Epidermal melanocyte (primary cell): ENCODE results near the gene ACO2.
"Not testable (repeated sequence)": the region's sequence is repeated elsewhere in the genome, so short reads cannot be mapped to it uniquely, and the experiment has no call there.

ENCODE experiments used
- DNase-seq: peaks from one replicate; pipeline ENCODE4 v3.0.0; 2011; ENCODE audit warnings: low spot score; ENCODE audit not compliant: insufficient read length

Gene ACO2

DNA sequence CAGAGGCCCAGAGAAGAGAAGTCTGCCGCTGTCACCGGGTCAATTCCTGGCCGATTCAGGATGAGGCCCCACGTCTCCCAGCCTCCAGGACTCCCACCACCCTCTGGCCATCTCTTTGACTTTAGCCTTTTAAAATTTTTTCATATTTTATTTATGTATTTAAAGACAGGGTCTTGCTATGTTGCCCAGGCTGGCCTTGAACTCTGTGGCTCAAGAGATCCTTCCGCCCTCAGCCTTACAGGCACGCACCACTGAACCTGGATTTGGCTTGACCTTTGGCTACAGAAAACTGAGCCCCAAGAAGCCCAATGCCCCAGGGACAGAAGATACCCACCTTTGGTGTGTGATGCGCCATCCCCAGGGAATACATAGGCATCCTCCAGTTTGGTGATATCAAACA, 71.4 kb downstream of the ACO2 start:
- DNase-seq: no peak

DNA sequence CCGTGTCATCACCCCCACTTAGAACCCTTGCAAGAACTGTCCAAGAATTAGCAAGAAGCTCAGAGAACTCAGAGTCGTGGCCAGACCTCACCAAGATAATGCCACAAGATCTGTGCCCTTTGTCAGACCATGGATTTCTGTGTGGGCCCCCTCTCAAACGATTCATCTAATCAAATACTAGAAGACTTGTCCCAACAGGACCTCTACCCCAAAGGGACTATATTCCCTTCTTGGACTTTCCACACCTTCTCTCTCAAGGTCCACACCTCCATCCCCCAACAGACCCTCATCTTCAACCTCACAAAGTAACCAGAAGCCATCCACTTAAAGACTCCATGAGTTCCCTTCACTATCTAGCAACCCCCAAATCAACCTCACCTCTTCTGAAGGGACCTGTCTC, 72.6 kb downstream of the ACO2 start:
- DNase-seq: no peak

- no peak for DNase-seq
These were observed 73.3 kb downstream of the ACO2 start for GRCh38 chr22:41542224-41542623.

DNA sequence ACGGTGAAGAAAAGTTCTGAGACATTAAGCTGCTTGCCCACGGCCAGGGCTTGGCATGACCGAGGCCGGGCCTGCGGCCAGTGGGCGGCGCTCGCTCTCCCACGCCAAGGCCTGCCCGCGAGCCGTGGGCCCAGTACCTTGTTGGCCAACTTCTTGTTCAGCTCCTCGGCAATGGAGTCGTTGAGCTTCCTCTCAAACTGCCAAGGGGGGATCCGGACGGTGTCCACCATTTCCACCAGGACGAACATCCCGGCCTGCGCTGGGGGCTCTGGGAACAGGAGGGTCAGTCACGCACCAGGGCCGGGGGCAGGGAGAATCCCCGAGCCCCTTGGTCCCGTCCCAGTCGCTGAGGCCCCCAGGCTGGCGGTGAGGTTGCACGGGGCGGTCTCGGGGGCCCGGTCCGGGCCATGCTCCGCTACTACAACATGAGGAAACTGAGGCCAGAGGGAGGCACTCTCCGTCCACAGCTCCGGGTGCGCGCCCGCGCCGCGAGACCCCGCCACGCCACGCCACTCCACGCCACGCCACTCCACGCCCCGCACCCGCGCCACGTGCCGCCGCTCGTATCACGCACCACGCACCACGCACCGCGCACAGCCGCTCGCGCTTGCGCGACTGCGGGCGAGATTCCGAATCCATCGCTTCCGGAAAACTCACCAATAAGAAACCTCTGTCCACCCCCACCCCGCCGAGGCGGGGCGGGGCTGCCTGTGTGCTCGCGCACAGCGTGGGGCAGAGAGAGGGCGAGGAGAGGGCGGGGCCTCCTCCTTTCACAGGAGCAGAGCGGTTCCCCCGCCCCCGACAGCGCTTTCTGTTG, 75.1 kb downstream of the ACO2 start, which contains the start of gene POLR3H:
Gene POLR3H (minus strand): TSS at position 617 of the 817 bp plus-strand sequence. CDS start 369 bp downstream, at position 248.
- peak; percentile 97 for DNase-seq

GRCh38 chr22:41544671-41545476, 76.0 kb downstream of the ACO2 start:
- no peak for DNase-seq

GRCh38 chr22:41548830-41549211, 79.9 kb downstream of the ACO2 start:
- DNase-seq: no peak

- DNase-seq: no peak
These were observed 82.1 kb downstream of the ACO2 start for GRCh38 chr22:41550952-41551491.

- DNase-seq: no peak
These were observed 83.1 kb downstream of the ACO2 start for GRCh38 chr22:41551877-41552582.

GRCh38 chr22:41555325-41555982, 86.5 kb downstream of the ACO2 start:
- DNase-seq: no peak

GRCh38 chr22:41556561-41556960, 87.6 kb downstream of the ACO2 start:
- no peak for DNase-seq

DNA sequence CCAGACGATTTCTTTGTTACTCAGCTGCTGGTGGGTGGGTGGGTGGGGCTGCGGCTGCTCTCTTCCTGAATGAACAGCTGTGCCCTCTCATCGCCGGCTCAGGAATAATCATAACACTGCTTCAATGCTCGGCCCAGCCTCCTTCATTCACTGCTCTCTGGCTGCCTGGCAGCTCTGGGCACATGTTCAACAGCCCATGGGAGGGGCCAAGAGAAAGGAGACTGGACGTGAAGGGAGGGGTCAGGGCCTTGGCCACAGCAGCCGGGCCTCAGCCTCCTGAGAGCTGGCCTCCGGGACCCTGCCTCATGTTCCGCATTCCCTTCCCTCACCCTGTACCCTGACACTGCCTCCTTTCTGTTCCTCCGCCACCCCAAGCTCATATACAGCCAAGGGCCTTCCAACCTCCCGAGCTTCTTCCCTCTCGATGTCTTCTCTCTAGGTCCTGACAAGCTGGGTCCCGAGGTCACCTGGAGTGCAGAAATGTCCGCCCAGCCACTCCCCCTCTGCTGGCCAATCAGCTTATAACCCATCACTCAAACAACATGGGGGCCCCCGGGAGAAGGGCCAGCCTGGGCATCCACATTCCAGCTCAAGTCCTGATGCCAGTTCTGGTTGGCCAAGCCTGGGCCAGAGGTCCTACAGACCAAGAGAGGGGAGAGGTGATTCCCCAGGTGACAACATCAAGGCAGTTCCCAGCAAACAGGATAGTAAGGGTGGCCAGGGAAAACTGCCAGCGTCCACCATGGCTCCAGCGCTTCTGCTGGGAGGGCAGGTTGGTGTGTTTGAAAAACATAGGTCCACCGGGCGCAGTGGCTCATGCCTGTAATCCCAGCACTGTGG, 88.7 kb downstream of the ACO2 start:
- peak; percentile 79 for DNase-seq

- not testable (repeated sequence) for DNase-seq
These were observed 89.3 kb downstream of the ACO2 start for GRCh38 chr22:41558241-41558630.

- no peak for DNase-seq
These were observed 91.2 kb downstream of the ACO2 start for GRCh38 chr22:41560095-41560471.

DNA sequence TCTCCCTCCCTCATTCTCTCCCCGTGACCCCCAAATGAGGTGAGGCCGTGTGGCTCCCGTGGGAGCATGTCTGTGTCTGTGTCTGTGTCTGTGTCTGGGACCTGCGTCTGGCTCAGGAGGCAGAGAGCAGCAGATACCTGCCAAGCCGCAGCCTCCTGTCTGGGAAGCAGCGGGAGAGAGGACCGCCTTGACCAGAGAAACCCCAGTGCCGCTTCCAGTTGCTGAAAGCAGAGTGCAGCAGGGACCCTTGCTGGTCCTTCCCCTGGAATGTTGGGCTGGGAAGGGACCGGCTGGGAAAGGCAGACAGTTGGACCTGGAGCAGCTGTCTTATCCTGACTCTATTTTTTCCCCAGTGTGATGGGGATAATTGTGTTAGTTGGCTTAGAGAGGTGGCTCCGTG, 92.4 kb downstream of the ACO2 start:
- no peak for DNase-seq

GRCh38 chr22:41561788-41562187, 92.9 kb downstream of the ACO2 start:
- DNase-seq: no peak

- DNase-seq: no peak
These were observed 93.5 kb downstream of the ACO2 start for GRCh38 chr22:41562461-41562860.

GRCh38 chr22:41563051-41563711, 94.3 kb downstream of the ACO2 start:
- no peak for DNase-seq

GRCh38 chr22:41564563-41564962, 95.6 kb downstream of the ACO2 start:
- no peak for DNase-seq

DNA sequence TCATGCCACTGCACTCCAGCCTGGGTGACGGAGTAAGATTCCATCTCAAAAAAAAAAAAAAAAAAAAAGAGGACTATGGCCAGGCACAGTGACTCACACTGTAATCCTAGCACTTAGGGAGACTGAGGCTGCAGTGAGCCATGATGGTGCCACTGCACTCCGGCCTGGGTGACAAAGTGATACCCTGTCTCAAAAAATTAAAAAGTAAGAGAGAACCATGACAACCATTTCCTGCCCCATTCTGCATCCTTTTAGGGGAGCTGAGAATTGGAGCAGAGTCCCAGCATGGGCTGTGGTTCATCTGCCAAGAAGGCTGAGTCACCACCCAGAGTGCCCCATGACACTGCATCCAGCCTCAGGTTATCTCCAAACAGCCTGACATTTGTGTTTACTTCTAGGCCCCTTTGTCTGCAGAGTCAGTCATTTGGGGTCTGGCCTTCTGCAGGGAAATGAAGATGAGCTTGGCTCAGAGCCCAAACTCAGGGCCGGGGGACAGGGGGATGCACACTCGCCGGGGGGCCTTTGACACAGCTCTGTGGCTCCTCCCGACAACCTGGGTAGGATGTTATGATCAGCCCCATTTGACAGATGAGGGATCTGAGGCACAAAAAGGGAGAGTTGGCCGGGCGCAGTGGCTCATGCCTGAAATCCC, 96.6 kb downstream of the ACO2 start:
- DNase-seq: peak; percentile 77
